HepG2 (cell line): ENCODE data around the gene MARCHF4. TPM values are rescaled to one million over a fixed set of nuclear protein-coding genes. Genes with fewer than 3 reads are reported as not detected.
A peak's percentile ranks its signal among the peaks of the same experiment; 100 is the strongest.

Experiments
- AFF4 ChIP-seq: sonication (generic); formaldehyde crosslinking; IDR thresholded peaks from 2 replicates; pipeline ENCODE4 v1.4.0; 2020; ENCODE audit warnings: missing genetic modification reagents
- CENPT ChIP-seq: sonication (generic); formaldehyde crosslinking; IDR thresholded peaks from 2 replicates; pipeline ENCODE4 v1.8.0; 2022; ENCODE audit warnings: low read depth, mild to moderate bottlenecking, moderate library complexity, missing genetic modification reagents
- DMAP1 ChIP-seq: IDR thresholded peaks from 2 replicates; pipeline ENCODE4 v1.6.1; 2016
- ERF ChIP-seq: IDR thresholded peaks from 2 replicates; pipeline ENCODE4 v1.6.1; 2018; ENCODE audit warnings: missing biosample characterization, missing genetic modification reagents
- GMEB1 ChIP-seq: sonication (generic); formaldehyde crosslinking; IDR thresholded peaks from 2 replicates; pipeline ENCODE4 v1.5.1; 2020; ENCODE audit warnings: missing genetic modification reagents, mild to moderate bottlenecking, borderline replicate concordance
- IKZF5 ChIP-seq: IDR thresholded peaks from 2 replicates; pipeline ENCODE4 v1.6.1; 2018; ENCODE audit warnings: missing genetic modification reagents, mild to moderate bottlenecking, missing compliant biosample characterization
- KLF16 ChIP-seq, 2 experiments: sonication (generic) in 1 of 2; formaldehyde crosslinking in 1 of 2; IDR thresholded peaks; 2 replicates each; pipeline versions ENCODE4 v1.6.1 to v1.8.0; 2016 to 2023; ENCODE audit warnings: missing genetic modification reagents in 2 of 2, missing compliant biosample characterization in 1 of 2
- LCORL ChIP-seq, 2 experiments: fragments of 450-650 bp in 1 of 2; sonication (generic) in 1 of 2; formaldehyde crosslinking in 1 of 2; IDR thresholded peaks; 2 replicates each; pipeline versions ENCODE4 v1.5.0 to v1.6.1; 2017 to 2020; ENCODE audit warnings: antibody characterized with exemption in 1 of 2, missing genetic modification reagents in 1 of 2
- NCOA1 ChIP-seq: sonication (generic); formaldehyde crosslinking; IDR thresholded peaks from 2 replicates; pipeline ENCODE4 v1.9.0; 2021; ENCODE audit warnings: missing genetic modification reagents
- SKIL ChIP-seq: sonication (generic); formaldehyde crosslinking; IDR thresholded peaks from 2 replicates; pipeline ENCODE4 v1.8.0; 2022; ENCODE audit warnings: missing genetic modification reagents, mild to moderate bottlenecking, moderate library complexity, borderline replicate concordance
- ZNF34 ChIP-seq: sonication (generic); formaldehyde crosslinking; IDR thresholded peaks from 2 replicates; pipeline ENCODE4 v1.4.0; 2020; ENCODE audit warnings: mild to moderate bottlenecking, missing genetic modification reagents, borderline replicate concordance
- ZNF512B ChIP-seq: sonication (generic); formaldehyde crosslinking; IDR thresholded peaks from 2 replicates; pipeline ENCODE4 v1.5.1; 2020; ENCODE audit warnings: missing genetic modification reagents, mild to moderate bottlenecking, borderline replicate concordance
- ZNF564 ChIP-seq: sonication (generic); formaldehyde crosslinking; IDR thresholded peaks from 2 replicates; pipeline ENCODE4 v1.8.1; 2023; ENCODE audit warnings: mild to moderate bottlenecking, missing genetic modification reagents
- ZNF616 ChIP-seq: sonication (generic); formaldehyde crosslinking; IDR thresholded peaks from 2 replicates; pipeline ENCODE4 v1.5.0; 2020; ENCODE audit warnings: low read depth, mild to moderate bottlenecking, missing genetic modification reagents
- polyA plus RNA-seq, 8 experiments: library from polyadenylated mRNA; depleted of rRNA in 3 of 8; stranded (reverse) in 7 of 8; unstranded in 1 of 8; fragments of >200 nt; fragmentation: Illumina TruSeq in 4 of 8; extraction: Trizol in 4 of 8; gene quantifications; 2 replicates each; pipeline versions ENCODE4 v1.2.1 to v1.2.3, GENCODE V29; 2011 to 2016; ENCODE audit warnings: low read depth in 4 of 8, missing spikeins in 1 of 8, mixed read lengths in 1 of 8; ENCODE audit not compliant: insufficient read depth in 1 of 8
- total RNA-seq, 5 experiments: library from RNA; depleted of rRNA; stranded (reverse); fragments of >200 nt; fragmentation: Illumina TruSeq; extraction: Trizol; gene quantifications; 2 replicates each; pipeline ENCODE4 v1.2.3, GENCODE V29; 2016; ENCODE audit warnings: low read depth in 1 of 5

MARCHF4 gene
- total and polyA plus RNA-seq, 2 of the 13 experiments (the other 11 are each of a cell fraction or from before 2014, with no cell fraction given) = not detected

GRCh38 chr2:216371721-216372702 lies at the start of gene MARCHF4 (continued):
- TF ChIP-seq CENPT (0 out of 2 replicates have a peak, but pooled peaks have one; percentile 72), IKZF5 (peak; percentile 81), AFF4 (CRISPR knock-in tag) (no peak), KLF16 (CRISPR knock-in tag; IDR thresholded peaks at IDR 0.05) (peak in 1 of 2 experiments; percentile 96; a peak in 2 of 4 replicates), ZNF616 (CRISPR knock-in tag) (peak; percentile 88; the same call in 1 of the 2 replicates), NCOA1 (CRISPR knock-in tag) (0 out of 2 replicates have a peak, but pooled peaks have one; percentile 38), ERF (CRISPR knock-in tag) (peak; percentile 94), GMEB1 (peak; percentile 64), LCORL (IDR thresholded peaks at IDR 0.05) (no peak), LCORL (CRISPR knock-in tag; IDR thresholded peaks at IDR 0.05) (peak; percentile 57; the same call in 1 of the 2 replicates), DMAP1 (no peak), ZNF34 (no peak), ZNF512B (CRISPR knock-in tag) (peak; percentile 76; the same call in 1 of the 2 replicates), ZNF564 (CRISPR knock-in tag) (peak; percentile 86; the same call in 1 of the 2 replicates), SKIL (CRISPR knock-in tag) (peak; percentile 71; the same call in 1 of the 2 replicates)
